ENCODE data around the gene TPM4.

GRCh38 chr19:16087940-16088339 is 11.6 kb downstream of the TPM4 start:
- TF ChIP-seq, protein P1, sequence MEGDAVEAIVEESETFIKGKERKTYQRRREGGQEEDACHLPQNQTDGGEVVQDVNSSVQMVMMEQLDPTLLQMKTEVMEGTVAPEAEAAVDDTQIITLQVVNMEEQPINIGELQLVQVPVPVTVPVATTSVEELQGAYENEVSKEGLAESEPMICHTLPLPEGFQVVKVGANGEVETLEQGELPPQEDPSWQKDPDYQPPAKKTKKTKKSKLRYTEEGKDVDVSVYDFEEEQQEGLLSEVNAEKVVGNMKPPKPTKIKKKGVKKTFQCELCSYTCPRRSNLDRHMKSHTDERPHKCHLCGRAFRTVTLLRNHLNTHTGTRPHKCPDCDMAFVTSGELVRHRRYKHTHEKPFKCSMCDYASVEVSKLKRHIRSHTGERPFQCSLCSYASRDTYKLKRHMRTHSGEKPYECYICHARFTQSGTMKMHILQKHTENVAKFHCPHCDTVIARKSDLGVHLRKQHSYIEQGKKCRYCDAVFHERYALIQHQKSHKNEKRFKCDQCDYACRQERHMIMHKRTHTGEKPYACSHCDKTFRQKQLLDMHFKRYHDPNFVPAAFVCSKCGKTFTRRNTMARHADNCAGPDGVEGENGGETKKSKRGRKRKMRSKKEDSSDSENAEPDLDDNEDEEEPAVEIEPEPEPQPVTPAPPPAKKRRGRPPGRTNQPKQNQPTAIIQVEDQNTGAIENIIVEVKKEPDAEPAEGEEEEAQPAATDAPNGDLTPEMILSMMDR (IDR thresholded peaks at IDR 0.05): no peak
- TF ChIP-seq POLR2A (IDR thresholded peaks at IDR 0.05): peak in 1 of 2 donors; percentile 11
